Mesothelial cell of epicardium (in vitro differentiated cells): Measurements from ENCODE around the gene DACT2. TPM values are rescaled to one million over a fixed set of nuclear protein-coding genes. Genes with fewer than 3 reads are reported as not detected.
"Not testable (repeated sequence)": the region's sequence is repeated elsewhere in the genome, so short reads cannot be mapped to it uniquely, and the experiment has no call there.

ENCODE experiments used
- DNase-seq, 2 experiments: peaks; one replicate each; pipeline ENCODE4 v3.0.0; 2021; ENCODE audit warnings: low spot score in 2 of 2; ENCODE audit not compliant: unreplicated experiment in 2 of 2
- H3K27ac Mint-ChIP-seq: 2 replicates; pipeline ENCODE4 v1.8.0; 2021; ENCODE audit warnings: mixed read lengths
- H3K27me3 Mint-ChIP-seq: 2 replicates; pipeline ENCODE4 v1.8.0; 2021; ENCODE audit warnings: low read depth, mixed read lengths
- H3K36me3 Mint-ChIP-seq: 2 replicates; pipeline ENCODE4 v1.8.0; 2021; ENCODE audit warnings: mixed read lengths
- H3K4me1 Mint-ChIP-seq: 2 replicates; pipeline ENCODE4 v1.8.0; 2021; ENCODE audit warnings: mixed read lengths
- H3K4me3 Mint-ChIP-seq: 2 replicates; pipeline ENCODE4 v1.8.0; 2021; ENCODE audit warnings: mild to moderate bottlenecking, moderate library complexity, mixed read lengths
- H3K9me3 Mint-ChIP-seq: 2 replicates; pipeline ENCODE4 v1.8.0; 2021; ENCODE audit warnings: mixed read lengths
- CTCF ChIP-seq: fragments of 200-600 bp; sonication (generic); IDR thresholded peaks from one replicate; pipeline ENCODE4 v1.5.0; 2021; ENCODE audit warnings: antibody characterized with exemption; ENCODE audit not compliant: unreplicated experiment
- total RNA-seq: library from RNA; stranded (reverse); gene quantifications from 3 replicates; pipeline ENCODE4 v1.2.1, GENCODE V29; 2021

The DACT2 gene
- total RNA-seq, 1 donor from 2014 or later: 7.4 TPM

GRCh38 chr6:168270274-168271172 is 49.1 kb downstream of the DACT2 start:
- TF ChIP-seq CTCF: no peak
- DNase-seq: no peak
- H3K4me1 Mint-ChIP-seq: peaks cover 13% of the 10 kb centered on the region
- peaks cover 33% of the 10 kb centered on the region for H3K27me3 Mint-ChIP-seq
- no peaks in the 10 kb centered on the region for H3K36me3 Mint-ChIP-seq
- H3K27ac Mint-ChIP-seq: no peak overlapping the region
- no peaks in the 10 kb centered on the region for H3K9me3 Mint-ChIP-seq
- H3K4me3 Mint-ChIP-seq: no peak overlapping the region

- peaks cover 16% of the 10 kb centered on the region for H3K4me1 Mint-ChIP-seq
- peaks cover 27% of the 10 kb centered on the region for H3K27me3 Mint-ChIP-seq
- H3K4me3 Mint-ChIP-seq: no peak overlapping the region
- TF ChIP-seq CTCF: no peak
- no peaks in the 10 kb centered on the region for H3K36me3 Mint-ChIP-seq
- H3K9me3 Mint-ChIP-seq: no peaks in the 10 kb centered on the region
- no peak for DNase-seq
- H3K27ac Mint-ChIP-seq: no peak overlapping the region
Observed at GRCh38 chr6:168269455-168270243, 49.9 kb downstream of the DACT2 start.

- TF ChIP-seq CTCF: no peak
Observed at GRCh38 chr6:168268755-168269154, 50.8 kb downstream of the DACT2 start.

GRCh38 chr6:168267779-168268178 is 51.8 kb downstream of the DACT2 start:
- Mint-ChIP-seq H3K27me3 (peaks cover 12% of the 10 kb centered on the region), H3K4me1 (peaks cover 17% of the 10 kb centered on the region)
- H3K27ac Mint-ChIP-seq, H3K36me3 Mint-ChIP-seq, H3K9me3 Mint-ChIP-seq, DNase-seq, H3K4me3 Mint-ChIP-seq: not testable (repeated sequence)

More at GRCh38 chr6:168268755-168269154, 50.8 kb downstream of the DACT2 start:
- Mint-ChIP-seq H3K4me1 (peaks cover 19% of the 10 kb centered on the region), H3K36me3 (no peaks in the 10 kb centered on the region), H3K27ac (no peak overlapping the region), H3K9me3 (no peaks in the 10 kb centered on the region), H3K27me3 (peaks cover 21% of the 10 kb centered on the region), H3K4me3 (no peak overlapping the region)
- DNase-seq: no peak

- DNase-seq: no peak
- Mint-ChIP-seq H3K4me3 (no peak overlapping the region), H3K27me3 (peaks cover 4% of the 10 kb centered on the region), H3K9me3 (no peaks in the 10 kb centered on the region), H3K27ac (no peak overlapping the region), H3K36me3 (no peaks in the 10 kb centered on the region), H3K4me1 (peaks cover 10% of the 10 kb centered on the region)
- no peak for TF ChIP-seq CTCF
Observed at GRCh38 chr6:168265827-168266815, 53.5 kb downstream of the DACT2 start.
